IMR-90 (cell line): ENCODE measurements around the gene MRTFA. TPM values are rescaled to one million over a fixed set of nuclear protein-coding genes. Genes with fewer than 3 reads are reported as not detected.

Source experiments
- ATAC-seq: fragments of 200-7000 bp; cut with Tn5 transposase; 2 replicates; pipeline ENCODE4 v1.9.1; 2020; ENCODE audit warnings: low read depth, mild to moderate bottlenecking, moderate library complexity
- BruUV-seq: library from RNA; stranded (reverse); fragments of 400-500 nt; replicated peaks from 2 replicates; lab custom pipeline; 2021; lab: Mats Ljungman, UMichigan
- CTCF ChIA-PET: fragments of 300-600 bp; formaldehyde crosslinking; extraction: SDS; loops from one replicate; lab custom pipeline; 2021; ENCODE audit warnings: antibody characterized with exemption; lab: Yijun Ruan, JAX
- POLR2A ChIA-PET: fragments of 300-600 bp; sonication (Branson Sonifier 250); formaldehyde crosslinking; loops from one replicate; lab custom pipeline; 2022; ENCODE audit warnings: antibody characterized with exemption; ENCODE audit not compliant: unreplicated experiment; lab: Charles Lee
- DNase-seq: peaks from one replicate; pipeline ENCODE4 v3.0.0; 2013
- H2AFZ ChIP-seq: replicated peaks from 2 replicates; pipeline ENCODE3; 2013; ENCODE audit warnings: low read length, mild to moderate bottlenecking; ENCODE audit not compliant: poor library complexity
- H2AK5ac ChIP-seq: 2 replicates; pipeline ENCODE4 v1.6.1; 2013; ENCODE audit warnings: low read depth, low read length, inconsistent platforms
- H2AK9ac ChIP-seq: replicated peaks from 2 replicates; pipeline ENCODE3; 2013; ENCODE audit warnings: mild to moderate bottlenecking, low read depth, low read length, moderate library complexity; ENCODE audit not compliant: poor library complexity
- H2BK120ac ChIP-seq: 2 replicates; pipeline ENCODE4 v1.6.1; 2013; ENCODE audit warnings: low read depth, low read length, inconsistent platforms
- H2BK15ac ChIP-seq: 3 replicates; pipeline ENCODE4 v1.6.1; 2013; ENCODE audit warnings: low read depth, low read length, inconsistent platforms
- H2BK20ac ChIP-seq: 2 replicates; pipeline ENCODE4 v1.6.1; 2013; ENCODE audit warnings: low read depth, mild to moderate bottlenecking, inconsistent platforms, low read length, moderate library complexity
- H2BK5ac ChIP-seq: 2 replicates; pipeline ENCODE4 v1.6.1; 2013; ENCODE audit warnings: mild to moderate bottlenecking, low read depth, low read length, inconsistent platforms; ENCODE audit not compliant: poor library complexity, severe bottlenecking
- H3K14ac ChIP-seq: replicated peaks from 2 replicates; pipeline ENCODE4 v1.6.1; 2013; ENCODE audit warnings: low read depth, low read length, inconsistent platforms
- H3K18ac ChIP-seq: 2 replicates; pipeline ENCODE4 v1.6.1; 2013; ENCODE audit warnings: low read depth, low read length, control low read depth
- H3K23ac ChIP-seq: 2 replicates; pipeline ENCODE4 v1.6.1; 2013; ENCODE audit warnings: low read depth, low read length, inconsistent platforms
- H3K27ac ChIP-seq: 2 replicates; pipeline ENCODE4 v1.5.1; 2013; ENCODE audit warnings: mild to moderate bottlenecking, control low read depth, low read length; ENCODE audit not compliant: insufficient read depth
- H3K27me3 ChIP-seq: 2 replicates; pipeline ENCODE4 v1.6.1; 2013; ENCODE audit warnings: low read length; ENCODE audit not compliant: control insufficient read depth, insufficient read depth
- H3K36me3 ChIP-seq: 2 replicates; pipeline ENCODE4 v1.6.1; 2013; ENCODE audit warnings: low read length, mixed read lengths; ENCODE audit not compliant: control insufficient read depth, insufficient read depth
- H3K4ac ChIP-seq: 2 replicates; pipeline ENCODE4 v1.6.1; 2013; ENCODE audit warnings: low read depth, low read length, inconsistent platforms
- H3K4me1 ChIP-seq: 2 replicates; pipeline ENCODE4 v1.6.1; 2013; ENCODE audit warnings: low read length, mixed read lengths; ENCODE audit not compliant: control insufficient read depth, insufficient read depth
- H3K4me2 ChIP-seq: 2 replicates; pipeline ENCODE4 v1.6.1; 2013; ENCODE audit warnings: low read depth, mild to moderate bottlenecking, control low read depth, low read length, moderate library complexity
- H3K4me3 ChIP-seq: 2 replicates; pipeline ENCODE4 v1.5.1; 2013; ENCODE audit warnings: low read depth, mild to moderate bottlenecking, control low read depth, low read length, moderate library complexity; ENCODE audit not compliant: insufficient read depth
- H3K56ac ChIP-seq: 2 replicates; pipeline ENCODE4 v1.6.1; 2013; ENCODE audit warnings: low read length, inconsistent platforms; ENCODE audit not compliant: insufficient read depth; ENCODE audit errors: extremely low read depth
- H3K79me1 ChIP-seq, 2 experiments: 2 replicates each; pipeline ENCODE4 v1.6.1; 2013; ENCODE audit warnings: low read length in 2 of 2, inconsistent platforms in 1 of 2, low read depth in 1 of 2
- H3K9ac ChIP-seq: 2 replicates; pipeline ENCODE4 v1.6.1; 2013; ENCODE audit warnings: low read depth, low read length, control low read depth
- H3K9me1 ChIP-seq: 2 replicates; pipeline ENCODE4 v1.6.1; 2013; ENCODE audit warnings: low read length, inconsistent platforms; ENCODE audit not compliant: insufficient read depth
- H3K9me3 ChIP-seq: 2 replicates; pipeline ENCODE4 v1.6.1; 2013; ENCODE audit warnings: low read length; ENCODE audit not compliant: control insufficient read depth, insufficient read depth
- H4K20me1 ChIP-seq: 2 replicates; pipeline ENCODE4 v1.6.1; 2013; ENCODE audit warnings: low read length, inconsistent platforms; ENCODE audit not compliant: insufficient read depth
- H4K5ac ChIP-seq: 2 replicates; pipeline ENCODE4 v1.6.1; 2013; ENCODE audit warnings: mild to moderate bottlenecking, low read depth, low read length, control low read depth
- H4K8ac ChIP-seq, 2 experiments: 2 replicates each; pipeline ENCODE4 v1.6.1; 2013; ENCODE audit warnings: low read depth in 2 of 2, low read length in 2 of 2, control low read depth in 1 of 2, inconsistent platforms in 1 of 2
- H4K91ac ChIP-seq: 2 replicates; pipeline ENCODE4 v1.6.1; 2013; ENCODE audit warnings: low read depth, low read length, inconsistent platforms; ENCODE audit not compliant: insufficient read depth
- BHLHE40 ChIP-seq: fragments of 150-350 bp; IDR thresholded peaks from 2 replicates; pipeline ENCODE4 v1.6.1; 2016; ENCODE audit warnings: mild to moderate bottlenecking, low read depth, low read length
- CEBPB ChIP-seq: IDR thresholded peaks from 2 replicates; pipeline ENCODE4 v1.6.1; 2012; ENCODE audit warnings: low read depth, low read length, improper control_type of control experiment
- CHD1 ChIP-seq: IDR thresholded peaks from 2 replicates; pipeline ENCODE4 v1.6.1; 2012; ENCODE audit warnings: low read depth, low read length, improper control_type of control experiment
- MAFK ChIP-seq: IDR thresholded peaks from 2 replicates; pipeline ENCODE4 v1.6.1; 2012; ENCODE audit warnings: low read depth, low read length, improper control_type of control experiment
- MAZ ChIP-seq: IDR thresholded peaks from 2 replicates; pipeline ENCODE4 v1.6.1; 2012; ENCODE audit warnings: low read depth, mild to moderate bottlenecking, low read length, improper control_type of control experiment, moderate library complexity, borderline replicate concordance
- MXI1 ChIP-seq: IDR thresholded peaks from 2 replicates; pipeline ENCODE4 v1.6.1; 2012; ENCODE audit warnings: low read depth, mild to moderate bottlenecking, low read length, moderate library complexity, borderline replicate concordance
- NFE2L2 ChIP-seq: fragments of 150-350 bp; IDR thresholded peaks from 2 replicates; pipeline ENCODE4 v1.6.1; 2016; ENCODE audit warnings: low read depth, mild to moderate bottlenecking, low read length
- POLR2A ChIP-seq: IDR thresholded peaks from 2 replicates; pipeline ENCODE4 v1.6.1; 2012; ENCODE audit warnings: mild to moderate bottlenecking, low read depth, low read length
- RAD21 ChIP-seq: IDR thresholded peaks from 2 replicates; pipeline ENCODE4 v1.6.1; 2012; ENCODE audit warnings: low read length, improper control_type of control experiment
- RCOR1 ChIP-seq: IDR thresholded peaks from 2 replicates; pipeline ENCODE4 v1.6.1; 2012; ENCODE audit warnings: mild to moderate bottlenecking, low read length, improper control_type of control experiment; ENCODE audit not compliant: insufficient replicate concordance
- RFX5 ChIP-seq: IDR thresholded peaks from 2 replicates; pipeline ENCODE4 v1.8.0; 2012; ENCODE audit warnings: low read depth, mild to moderate bottlenecking, low read length, moderate library complexity
- SMC3 ChIP-seq: fragments of 150-350 bp; IDR thresholded peaks from 2 replicates; pipeline ENCODE4 v1.6.1; 2016; ENCODE audit warnings: low read depth, mild to moderate bottlenecking, antibody characterized with exemption, low read length, moderate library complexity
- WGBS, 2 experiments: methylation state at CpG; one replicate each; pipeline versions ENCODE4 v1.1.5 to v1.1.7; 2013; ENCODE audit warnings: missing lambda C conversion rate in 2 of 2; ENCODE audit not compliant: insufficient read length in 1 of 2; ENCODE audit errors: extremely low coverage in 2 of 2; 5-methylcytosine and 5-hydroxymethylcytosine counted together
- dilution Hi-C: fragments of 300-500 bp; cut with HindIII; formaldehyde crosslinking; loops from one replicate; pipeline ENCODE4 v1.14.3; 2018; ENCODE audit warnings: low sequenced_read_pairs; ENCODE audit not compliant: unreplicated experiment
- in situ Hi-C: fragments of 300-500 bp; cut with MboI; formaldehyde crosslinking; loops from 3 replicates; pipeline ENCODE4 v1.14.3; 2019; ENCODE audit warnings: low sequenced_read_pairs, inconsistent platforms, mixed read lengths
- intact Hi-C: fragments of 100-400 bp; cut with micrococcal nuclease; formaldehyde crosslinking; loops from 2 replicates; pipeline ENCODE4 v1.10.0; 2022
- polyA plus RNA-seq, 3 experiments: library from polyadenylated mRNA; depleted of rRNA; stranded (reverse); fragments of >200 nt; gene quantifications; 2 replicates each; pipeline ENCODE4 v1.2.3, GENCODE V29; 2012; ENCODE audit warnings: low replicate concordance in 1 of 3
- total RNA-seq: library from RNA; depleted of rRNA; stranded (reverse); fragments of >200 nt; gene quantifications from 2 replicates; pipeline ENCODE4 v1.2.3, GENCODE V29; 2012
- TF ChIP-seq, protein P1 (sequence below): fragments of 150-350 bp; IDR thresholded peaks from 2 replicates; pipeline ENCODE4 v1.6.1; 2016; ENCODE audit warnings: low read depth, mild to moderate bottlenecking, low read length, moderate library complexity, borderline replicate concordance
- TF ChIP-seq, protein P2 (sequence below): fragments of 150-350 bp; IDR thresholded peaks from 2 replicates; pipeline ENCODE4 v1.6.1; 2017; ENCODE audit warnings: mild to moderate bottlenecking, antibody characterized with exemption, low read length, low read depth

Gene MRTFA
- total and polyA plus RNA-seq, 2 of the 4 experiments (the other 2 are of a cell fraction): 12.5 to 17.2 TPM

DNA sequence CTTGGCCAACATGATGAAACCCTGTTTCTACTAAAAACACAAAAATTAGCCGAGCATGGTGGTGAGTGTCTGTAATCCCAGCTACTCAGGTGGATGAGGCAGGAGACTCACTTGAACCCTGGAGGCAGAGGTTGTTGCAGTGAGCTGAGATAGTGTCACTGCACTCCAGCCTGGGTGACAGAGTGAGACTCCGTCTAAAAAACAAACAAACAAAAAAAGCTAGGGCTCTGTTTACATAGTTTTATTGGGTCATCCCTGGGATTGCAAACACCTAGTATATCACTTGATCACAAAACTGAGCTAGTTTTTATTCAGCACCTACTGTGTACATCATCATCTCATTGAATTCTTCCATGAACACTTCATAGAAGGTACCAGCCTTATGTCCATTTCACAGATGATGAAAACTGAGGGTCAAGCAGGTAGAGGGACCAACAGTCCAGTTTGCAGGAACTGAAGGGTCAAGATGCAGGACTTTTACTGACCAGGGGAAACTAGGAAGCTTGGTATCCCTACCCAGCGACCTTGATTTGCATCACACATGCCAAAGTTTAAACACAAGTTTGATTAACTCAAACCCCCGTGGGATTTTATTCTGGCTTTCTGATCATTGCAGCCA, 9.2 kb upstream of the MRTFA start:
- POLR2A ChIA-PET: no interaction called here
- no peak overlapping the region for H3K18ac ChIP-seq
- DNase-seq (no peak), ATAC-seq (no peak)
- in situ Hi-C loops: no loop called here
- H3K23ac ChIP-seq: no peak overlapping the region
- peaks cover 0 to 4% of the 10 kb centered on the region in 2 experiments; a peak in 1 of 4 replicates for H3K79me1 ChIP-seq
- dilution Hi-C loops: no loop called here
- no peaks in the 10 kb centered on the region for H3K36me3 ChIP-seq
- H2BK5ac ChIP-seq: no peak overlapping the region
- H3K56ac ChIP-seq: peak overlapping the region; percentile 41; the same call in 1 of the 2 replicates
- peak overlapping the region; percentile 74; the same call in 1 of the 2 replicates for H2AK5ac ChIP-seq
- no peak overlapping the region for H2AK9ac ChIP-seq
- CTCF ChIA-PET: interaction anchor here (0.8 to 3.5 kb wide), 6 partner anchors 37 to 282 kb away, joined by 3 to 27 read pairs (median 6); no protein-coding TSS in a partner anchor
- BruUV-seq: no TSS peak
- peak overlapping the region; percentile 84 for H2BK120ac ChIP-seq
- H4K8ac ChIP-seq: peak overlapping the region; percentile 3 to 72; a peak in 1 of 4 replicates
- H4K20me1 ChIP-seq: no peaks in the 10 kb centered on the region
- no peaks in the 10 kb centered on the region for H3K27me3 ChIP-seq
- H2AFZ ChIP-seq: no peak overlapping the region
- peak overlapping the region; percentile 10; the same call in 1 of the 2 replicates for H4K5ac ChIP-seq
- intact Hi-C loops: loop anchor here (1.0 to 5.0 kb wide), 3 partner anchors 120 to 273 kb away; partner anchors contain the start of gene SGSM3
- H2BK15ac ChIP-seq: peak overlapping the region; percentile 10; the same call in 1 of the 3 replicates
- H3K4me2 ChIP-seq: no peak overlapping the region
- H3K4me3 ChIP-seq: no peak overlapping the region
- peak overlapping the region; percentile 83 for H2BK20ac ChIP-seq
- H3K9me1 ChIP-seq: peaks cover 9% of the 10 kb centered on the region; the same call in 1 of the 2 replicates
- H3K9me3 ChIP-seq: no peaks in the 10 kb centered on the region
- no CpG with 5 or more reads among the region's 4 CpGs for WGBS, 2 experiments
- H3K14ac ChIP-seq: 0 out of 2 replicates have a peak overlapping the region, but pooled peaks have one; percentile 61
- peaks cover 2% of the 10 kb centered on the region; the same call in 1 of the 2 replicates for H3K4me1 ChIP-seq
- no peak overlapping the region for H3K9ac ChIP-seq
- no peak overlapping the region for H3K27ac ChIP-seq
- peak overlapping the region; percentile 49; the same call in 1 of the 2 replicates for H3K4ac ChIP-seq
- H4K91ac ChIP-seq: peak overlapping the region; percentile 53
- no peak for TF ChIP-seq CEBPB
- no peak for TF ChIP-seq RAD21
- TF ChIP-seq NFE2L2: no peak
- TF ChIP-seq, protein P1, sequence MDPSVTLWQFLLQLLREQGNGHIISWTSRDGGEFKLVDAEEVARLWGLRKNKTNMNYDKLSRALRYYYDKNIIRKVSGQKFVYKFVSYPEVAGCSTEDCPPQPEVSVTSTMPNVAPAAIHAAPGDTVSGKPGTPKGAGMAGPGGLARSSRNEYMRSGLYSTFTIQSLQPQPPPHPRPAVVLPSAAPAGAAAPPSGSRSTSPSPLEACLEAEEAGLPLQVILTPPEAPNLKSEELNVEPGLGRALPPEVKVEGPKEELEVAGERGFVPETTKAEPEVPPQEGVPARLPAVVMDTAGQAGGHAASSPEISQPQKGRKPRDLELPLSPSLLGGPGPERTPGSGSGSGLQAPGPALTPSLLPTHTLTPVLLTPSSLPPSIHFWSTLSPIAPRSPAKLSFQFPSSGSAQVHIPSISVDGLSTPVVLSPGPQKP: no peak
- no peak for TF ChIP-seq RFX5
- TF ChIP-seq MAFK: no peak
- TF ChIP-seq BHLHE40: no peak
- TF ChIP-seq MXI1: no peak
- TF ChIP-seq, protein P2, sequence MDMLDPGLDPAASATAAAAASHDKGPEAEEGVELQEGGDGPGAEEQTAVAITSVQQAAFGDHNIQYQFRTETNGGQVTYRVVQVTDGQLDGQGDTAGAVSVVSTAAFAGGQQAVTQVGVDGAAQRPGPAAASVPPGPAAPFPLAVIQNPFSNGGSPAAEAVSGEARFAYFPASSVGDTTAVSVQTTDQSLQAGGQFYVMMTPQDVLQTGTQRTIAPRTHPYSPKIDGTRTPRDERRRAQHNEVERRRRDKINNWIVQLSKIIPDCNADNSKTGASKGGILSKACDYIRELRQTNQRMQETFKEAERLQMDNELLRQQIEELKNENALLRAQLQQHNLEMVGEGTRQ: no peak
- TF ChIP-seq POLR2A: no peak
- no peak for TF ChIP-seq CHD1
- no peak for TF ChIP-seq SMC3
- no peak for TF ChIP-seq RCOR1
- no peak for TF ChIP-seq MAZ
